HEK293T (cell line): ENCODE results near the gene SCNM1.
A peak's percentile ranks its signal among the peaks of the same experiment; 100 is the strongest.

ENCODE experiments used
- CTCF ChIA-PET: fragments of 350-600 bp; formaldehyde crosslinking; extraction: SDS; loops from one replicate; lab custom pipeline; 2021; ENCODE audit warnings: antibody characterized with exemption, inconsistent platforms; lab: Yijun Ruan, JAX
- POLR2A ChIA-PET: fragments of 350-600 bp; formaldehyde crosslinking; extraction: SDS; loops from one replicate; lab custom pipeline; 2020; ENCODE audit warnings: antibody characterized with exemption, inconsistent platforms; lab: Yijun Ruan, JAX
- DNase-seq: peaks from one replicate; pipeline ENCODE4 v3.0.0; 2012; ENCODE audit warnings: mixed read lengths; ENCODE audit errors: extremely low spot score
- ARNT ChIP-seq: fragments of 450-650 bp; IDR thresholded peaks from 2 replicates; pipeline ENCODE4 v1.6.1; 2017; ENCODE audit warnings: mild to moderate bottlenecking
- BHLHE40 ChIP-seq: fragments of 450-650 bp; IDR thresholded peaks from 2 replicates; pipeline ENCODE4 v1.6.1; 2016; ENCODE audit warnings: mild to moderate bottlenecking, moderate library complexity, borderline replicate concordance
- CTBP1 ChIP-seq: fragments of 450-650 bp; IDR thresholded peaks from 2 replicates; pipeline ENCODE4 v1.6.1; 2016; ENCODE audit warnings: borderline replicate concordance
- ELF4 ChIP-seq: fragments of 450-650 bp; IDR thresholded peaks from 2 replicates; pipeline ENCODE4 v1.6.1; 2017; ENCODE audit warnings: antibody characterized with exemption
- FOXA1 ChIP-seq: fragments of 450-650 bp; IDR thresholded peaks from 2 replicates; pipeline ENCODE4 v1.6.1; 2016; ENCODE audit warnings: mild to moderate bottlenecking
- FOXK2 ChIP-seq: fragments of 450-650 bp; IDR thresholded peaks from 2 replicates; pipeline ENCODE4 v1.6.1; 2016; ENCODE audit warnings: mild to moderate bottlenecking
- FOXM1 ChIP-seq: fragments of 450-650 bp; IDR thresholded peaks from 2 replicates; pipeline ENCODE4 v1.6.1; 2017; ENCODE audit warnings: mild to moderate bottlenecking, borderline replicate concordance
- HDGF ChIP-seq: fragments of 450-650 bp; IDR thresholded peaks from 2 replicates; pipeline ENCODE4 v1.6.1; 2017; ENCODE audit warnings: antibody characterized with exemption, borderline replicate concordance
- L3MBTL2 ChIP-seq: fragments of 450-650 bp; conservative IDR thresholded peaks from 2 replicates; pipeline ENCODE4 v1.6.1; 2016; ENCODE audit warnings: mild to moderate bottlenecking
- LEF1 ChIP-seq: fragments of 450-650 bp; IDR thresholded peaks from 2 replicates; pipeline ENCODE4 v1.6.1; 2017; ENCODE audit warnings: mild to moderate bottlenecking, borderline replicate concordance
- NFRKB ChIP-seq: fragments of 450-650 bp; IDR thresholded peaks from 2 replicates; pipeline ENCODE4 v1.6.1; 2016; ENCODE audit warnings: mild to moderate bottlenecking, moderate library complexity
- PKNOX1 ChIP-seq: fragments of 450-650 bp; IDR thresholded peaks from 2 replicates; pipeline ENCODE4 v1.6.1; 2016
- SP1 ChIP-seq: fragments of 450-650 bp; IDR thresholded peaks from 2 replicates; pipeline ENCODE4 v1.6.1; 2017
- SUZ12 ChIP-seq: fragments of 450-650 bp; IDR thresholded peaks from 2 replicates; pipeline ENCODE4 v1.6.1; 2016; ENCODE audit warnings: mild to moderate bottlenecking
- TARDBP ChIP-seq: fragments of 450-650 bp; IDR thresholded peaks from 2 replicates; pipeline ENCODE4 v1.6.1; 2016
- ZNF384 ChIP-seq: fragments of 450-650 bp; IDR thresholded peaks from 2 replicates; pipeline ENCODE4 v1.6.1; 2016

The SCNM1 gene

GRCh38 chr1:151145304-151146071 lies 20.5 kb upstream of the SCNM1 start:
- ChIA-PET CTCF (interaction anchor here (0.6 to 1.4 kb wide), 2 partner anchors 10 to 46 kb away, joined by 3 to 4 read pairs; no protein-coding TSS in a partner anchor), POLR2A (interaction anchor here (1.0 kb wide), 1 partner anchor 10 kb away, joined by 3 read pairs; no protein-coding TSS in a partner anchor)
- no peak for TF ChIP-seq SUZ12
- TF ChIP-seq L3MBTL2 = no peak
- no peak for TF ChIP-seq BHLHE40
- TF ChIP-seq PKNOX1 = no peak
- TF ChIP-seq TARDBP = no peak
- no peak for TF ChIP-seq NFRKB
- no peak for TF ChIP-seq CTBP1
- TF ChIP-seq HDGF = no peak
- no peak for TF ChIP-seq ZNF384
- no peak for TF ChIP-seq ARNT
- no peak for TF ChIP-seq ELF4
- no peak for TF ChIP-seq FOXK2
- TF ChIP-seq FOXA1 = no peak
- no peak for TF ChIP-seq FOXM1
- TF ChIP-seq SP1 = no peak
- no peak for TF ChIP-seq LEF1
- DNase-seq = no peak

GRCh38 chr1:151146072-151146411 lies 19.9 kb upstream of the SCNM1 start:
- CTCF ChIA-PET = no interaction called here
- POLR2A ChIA-PET = no interaction called here
- no peak for TF ChIP-seq BHLHE40
- TF ChIP-seq SUZ12 = no peak
- no peak for TF ChIP-seq ELF4
- no peak for TF ChIP-seq TARDBP
- TF ChIP-seq FOXK2 = no peak
- TF ChIP-seq SP1 = no peak
- TF ChIP-seq LEF1 = no peak
- TF ChIP-seq FOXA1 = no peak
- DNase-seq = no peak

GRCh38 chr1:151146412-151147131 lies 19.4 kb upstream of the SCNM1 start, which contains the start of gene SEMA6C:
Gene SEMA6C, minus strand, starts transcription at chr1:151146631. Its CDS starts 4,010 bp downstream, at chr1:151142621.
- ChIA-PET CTCF (no interaction called here), POLR2A (no interaction called here)
- peak; percentile 95 for DNase-seq
- TF ChIP-seq LEF1 (no peak), L3MBTL2 (peak; percentile 57; the same call in 1 of the 2 replicates)

- DNase-seq = no peak
- CTCF ChIA-PET = no interaction called here
- POLR2A ChIA-PET = no interaction called here
- no peak for TF ChIP-seq NFRKB
- no peak for TF ChIP-seq SP1
- no peak for TF ChIP-seq FOXM1
- TF ChIP-seq ARNT = no peak
- TF ChIP-seq CTBP1 = no peak
- TF ChIP-seq ZNF384 = no peak
Measured at GRCh38 chr1:151147132-151147503, 18.8 kb upstream of the SCNM1 start.

GRCh38 chr1:151147665-151148064 lies 18.3 kb upstream of the SCNM1 start:
- CTCF ChIA-PET = no interaction called here
- no peak for TF ChIP-seq FOXA1
- no peak for TF ChIP-seq HDGF
- no peak for TF ChIP-seq PKNOX1
- TF ChIP-seq NFRKB = no peak
- TF ChIP-seq ZNF384 = no peak
- no peak for DNase-seq
- POLR2A ChIA-PET = no interaction called here

GRCh38 chr1:151156515-151156819 lies 9.5 kb upstream of the SCNM1 start, which contains the start of gene TNFAIP8L2:
Gene TNFAIP8L2, plus strand, starts transcription at chr1:151156649. Its CDS starts 2,049 bp downstream, at chr1:151158698.
- DNase-seq = no peak
- POLR2A ChIA-PET = interaction anchor here (1.7 to 1.9 kb wide), 4 partner anchors 9 to 125 kb away, joined by 4 to 7 read pairs (median 5); partner anchors contain the start of genes LYSMD1, VPS72 and ZNF687
- CTCF ChIA-PET = interaction anchor here (0.9 to 3.7 kb wide), 6 partner anchors 12 to 150 kb away, joined by 3 to 51 read pairs (median 4); partner anchors contain the start of gene MINDY1
- TF ChIP-seq FOXM1 = no peak
- TF ChIP-seq FOXK2 = no peak
- TF ChIP-seq PKNOX1 = no peak
- no peak for TF ChIP-seq L3MBTL2
- TF ChIP-seq ZNF384 = no peak
- no peak for TF ChIP-seq FOXA1
- TF ChIP-seq TARDBP = no peak
